HepG2 (cell line): Measurements from ENCODE around the gene SEC62. TPM values are rescaled to one million over a fixed set of nuclear protein-coding genes. Genes with fewer than 3 reads are reported as not detected.

Source experiments
- ADNP ChIP-seq: sonication (generic); formaldehyde crosslinking; IDR thresholded peaks from 2 replicates; pipeline ENCODE4 v1.4.0; 2020; ENCODE audit warnings: missing genetic modification reagents
- ARID5B ChIP-seq: IDR thresholded peaks from 2 replicates; pipeline ENCODE4 v1.4.0; 2020; ENCODE audit warnings: mild to moderate bottlenecking, missing genetic modification reagents
- DMAP1 ChIP-seq: IDR thresholded peaks from 2 replicates; pipeline ENCODE4 v1.6.1; 2016
- ETV6 ChIP-seq: sonication (generic); formaldehyde crosslinking; conservative IDR thresholded peaks from 2 replicates; pipeline ENCODE4 v1.4.0; 2020; ENCODE audit warnings: missing genetic modification reagents
- FOXA1 ChIP-seq, 2 experiments: fragments of 450-650 bp in 1 of 2; sonication (generic) in 1 of 2; formaldehyde crosslinking in 1 of 2; IDR thresholded peaks; 2 replicates each; pipeline versions ENCODE4 v1.4.0 to v1.6.1; 2016 to 2020; ENCODE audit warnings: missing genetic modification reagents in 1 of 2
- GABPB1 ChIP-seq: IDR thresholded peaks from 2 replicates; pipeline ENCODE4 v1.6.1; 2016; ENCODE audit warnings: mild to moderate bottlenecking, missing genetic modification reagents, moderate library complexity, missing compliant biosample characterization
- HNF4A ChIP-seq: sonication (generic); formaldehyde crosslinking; IDR thresholded peaks from 2 replicates; pipeline ENCODE4 v1.4.0; 2020; ENCODE audit warnings: missing genetic modification reagents
- JARID2 ChIP-seq: sonication (generic); formaldehyde crosslinking; IDR thresholded peaks from 2 replicates; pipeline ENCODE4 v1.8.1; 2023; ENCODE audit warnings: missing genetic modification reagents, inconsistent platforms; ENCODE audit not compliant: insufficient replicate concordance
- KLF12 ChIP-seq: sonication (generic); formaldehyde crosslinking; IDR thresholded peaks from 2 replicates; pipeline ENCODE4 v1.4.0; 2020; ENCODE audit warnings: missing genetic modification reagents, borderline replicate concordance
- KMT2A ChIP-seq: sonication (generic); formaldehyde crosslinking; IDR thresholded peaks from 2 replicates; pipeline ENCODE4 v1.4.0; 2020; ENCODE audit warnings: missing genetic modification reagents
- MIER2 ChIP-seq: IDR thresholded peaks from 2 replicates; pipeline ENCODE4 v1.6.1; 2016; ENCODE audit warnings: missing biosample characterization, missing genetic modification reagents
- PPARG ChIP-seq: conservative IDR thresholded peaks from 2 replicates; pipeline ENCODE4 v1.6.1; 2016; ENCODE audit warnings: missing biosample characterization, missing genetic modification reagents
- TAF1 ChIP-seq: sonication (generic); formaldehyde crosslinking; IDR thresholded peaks from 2 replicates; pipeline ENCODE4 v1.4.0; 2020; ENCODE audit warnings: missing genetic modification reagents
- TFE3 ChIP-seq: IDR thresholded peaks from 2 replicates; pipeline ENCODE4 v1.6.1; 2016
- THRA ChIP-seq: sonication (generic); formaldehyde crosslinking; IDR thresholded peaks from 2 replicates; pipeline ENCODE4 v1.4.0; 2020; ENCODE audit warnings: missing genetic modification reagents, borderline replicate concordance
- WIZ ChIP-seq: sonication (generic); formaldehyde crosslinking; IDR thresholded peaks from 2 replicates; pipeline ENCODE4 v1.5.1; 2020; ENCODE audit warnings: mild to moderate bottlenecking, missing genetic modification reagents
- ZFY ChIP-seq: sonication (generic); formaldehyde crosslinking; IDR thresholded peaks from 2 replicates; pipeline ENCODE4 v1.4.0; 2020; ENCODE audit warnings: missing genetic modification reagents
- ZKSCAN1 ChIP-seq: fragments of 150-350 bp; IDR thresholded peaks from 2 replicates; pipeline ENCODE4 v1.6.1; 2014; ENCODE audit warnings: low read length
- ZNF354B ChIP-seq: sonication (generic); formaldehyde crosslinking; IDR thresholded peaks from 2 replicates; pipeline ENCODE4 v1.8.0; 2022; ENCODE audit warnings: mild to moderate bottlenecking, missing genetic modification reagents
- ZNF557 ChIP-seq: sonication (generic); formaldehyde crosslinking; IDR thresholded peaks from 2 replicates; pipeline ENCODE4 v1.4.0; 2020; ENCODE audit warnings: missing genetic modification reagents
- ZNF558 ChIP-seq: sonication (generic); formaldehyde crosslinking; IDR thresholded peaks from 2 replicates; pipeline ENCODE4 v1.9.0; 2022; ENCODE audit warnings: mild to moderate bottlenecking, missing genetic modification reagents, borderline replicate concordance
- ZNF569 ChIP-seq: sonication (generic); formaldehyde crosslinking; IDR thresholded peaks from 2 replicates; pipeline ENCODE4 v1.5.0; 2020; ENCODE audit warnings: mild to moderate bottlenecking, missing genetic modification reagents, moderate library complexity, borderline replicate concordance
- polyA plus RNA-seq, 8 experiments: library from polyadenylated mRNA; depleted of rRNA in 3 of 8; stranded (reverse) in 7 of 8; unstranded in 1 of 8; fragments of >200 nt; fragmentation: Illumina TruSeq in 4 of 8; extraction: Trizol in 4 of 8; gene quantifications; 2 replicates each; pipeline versions ENCODE4 v1.2.1 to v1.2.3, GENCODE V29; 2011 to 2016; ENCODE audit warnings: low read depth in 4 of 8, missing spikeins in 1 of 8, mixed read lengths in 1 of 8; ENCODE audit not compliant: insufficient read depth in 1 of 8
- total RNA-seq, 5 experiments: library from RNA; depleted of rRNA; stranded (reverse); fragments of >200 nt; fragmentation: Illumina TruSeq; extraction: Trizol; gene quantifications; 2 replicates each; pipeline ENCODE4 v1.2.3, GENCODE V29; 2016; ENCODE audit warnings: low read depth in 1 of 5

SEC62 gene
- total and polyA plus RNA-seq, 2 of the 13 experiments (the other 11 are each of a cell fraction or from before 2014, with no cell fraction given), result 54.0 to 68.7 TPM

- no peak for TF ChIP-seq ZKSCAN1
- TF ChIP-seq JARID2 (CRISPR knock-in tag), result peak; percentile 76
- 0 out of 2 replicates have a peak, but pooled peaks have one; percentile 16 for TF ChIP-seq TFE3 (CRISPR knock-in tag)
- TF ChIP-seq DMAP1 (CRISPR knock-in tag), result peak; percentile 59
- TF ChIP-seq ZNF354B (CRISPR knock-in tag), result no peak
- TF ChIP-seq FOXA1 (IDR thresholded peaks at IDR 0.05), result no peak
- peak; percentile 60 for TF ChIP-seq FOXA1 (CRISPR knock-in tag; IDR thresholded peaks at IDR 0.05)
- 0 out of 2 replicates have a peak, but pooled peaks have one; percentile 66 for TF ChIP-seq WIZ (CRISPR knock-in tag)
- no peak for TF ChIP-seq MIER2 (CRISPR knock-in tag)
- TF ChIP-seq ZFY (CRISPR knock-in tag), result peak; percentile 52
- TF ChIP-seq ZNF557, result no peak
- TF ChIP-seq KLF12 (CRISPR knock-in tag), result no peak; the same call in 1 of the 2 replicates
- peak; percentile 54 for TF ChIP-seq TAF1 (CRISPR knock-in tag)
- peak; percentile 48; the same call in 1 of the 2 replicates for TF ChIP-seq ETV6 (CRISPR knock-in tag)
- peak; percentile 50; the same call in 1 of the 2 replicates for TF ChIP-seq ZNF558 (CRISPR knock-in tag)
- peak; percentile 66 for TF ChIP-seq HNF4A
- TF ChIP-seq GABPB1, result peak; percentile 75
- TF ChIP-seq ZNF569, result no peak
- TF ChIP-seq ARID5B (CRISPR knock-in tag), result peak; percentile 53; the same call in 1 of the 2 replicates
- peak; percentile 60; the same call in 1 of the 2 replicates for TF ChIP-seq PPARG (CRISPR knock-in tag)
- peak; percentile 57; the same call in 1 of the 2 replicates for TF ChIP-seq ADNP
- peak; percentile 71; the same call in 1 of the 2 replicates for TF ChIP-seq THRA (CRISPR knock-in tag)
- 0 out of 2 replicates have a peak, but pooled peaks have one; percentile 48 for TF ChIP-seq KMT2A
These were observed 71.1 kb downstream of the SEC62 start, which contains the start of gene GPR160 (continued) for GRCh38 chr3:170037463-170038433.
